ENCODE results near the gene RPUSD1.
"Not testable (repeated sequence)": the region's sequence is repeated elsewhere in the genome, so short reads cannot be mapped to it uniquely, and the experiment has no call there.

DNA sequence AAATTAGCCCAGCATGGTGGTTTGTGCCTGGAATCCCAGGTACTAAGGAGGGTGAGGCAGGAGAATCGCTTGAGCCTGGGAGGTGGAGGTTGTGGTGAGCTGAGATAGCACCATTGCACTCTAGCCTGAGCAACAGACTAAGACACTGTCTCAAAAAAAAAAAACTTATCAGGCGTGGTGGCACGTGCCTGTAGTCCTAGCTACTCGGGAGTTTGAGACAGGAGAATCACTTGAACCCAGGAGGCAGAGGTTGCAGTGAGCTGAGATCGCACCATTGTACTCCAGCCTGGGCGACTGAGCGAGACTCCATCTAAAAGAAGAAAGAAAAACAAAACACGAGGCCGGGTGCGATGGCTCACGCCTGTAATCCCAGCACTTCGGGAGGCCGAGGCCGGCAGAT is 45.3 kb downstream of the RPUSD1 start:
- TF ChIP-seq, protein P1, sequence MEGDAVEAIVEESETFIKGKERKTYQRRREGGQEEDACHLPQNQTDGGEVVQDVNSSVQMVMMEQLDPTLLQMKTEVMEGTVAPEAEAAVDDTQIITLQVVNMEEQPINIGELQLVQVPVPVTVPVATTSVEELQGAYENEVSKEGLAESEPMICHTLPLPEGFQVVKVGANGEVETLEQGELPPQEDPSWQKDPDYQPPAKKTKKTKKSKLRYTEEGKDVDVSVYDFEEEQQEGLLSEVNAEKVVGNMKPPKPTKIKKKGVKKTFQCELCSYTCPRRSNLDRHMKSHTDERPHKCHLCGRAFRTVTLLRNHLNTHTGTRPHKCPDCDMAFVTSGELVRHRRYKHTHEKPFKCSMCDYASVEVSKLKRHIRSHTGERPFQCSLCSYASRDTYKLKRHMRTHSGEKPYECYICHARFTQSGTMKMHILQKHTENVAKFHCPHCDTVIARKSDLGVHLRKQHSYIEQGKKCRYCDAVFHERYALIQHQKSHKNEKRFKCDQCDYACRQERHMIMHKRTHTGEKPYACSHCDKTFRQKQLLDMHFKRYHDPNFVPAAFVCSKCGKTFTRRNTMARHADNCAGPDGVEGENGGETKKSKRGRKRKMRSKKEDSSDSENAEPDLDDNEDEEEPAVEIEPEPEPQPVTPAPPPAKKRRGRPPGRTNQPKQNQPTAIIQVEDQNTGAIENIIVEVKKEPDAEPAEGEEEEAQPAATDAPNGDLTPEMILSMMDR (conservative IDR thresholded peaks at IDR 0.05 in 1 of 2, IDR thresholded peaks at IDR 0.05 in 1 of 2; ENCODE audit: low read depth in 1 of 2, low read length in 2 of 2): not testable (repeated sequence)
- TF ChIP-seq EZH2 (IDR thresholded peaks at IDR 0.05; ENCODE audit: low read length, missing control alignments): not testable (repeated sequence)

Measured in fibroblast of lung (primary cell).